ENCODE data around the gene KANSL1.
"Not testable (repeated sequence)": the region's sequence is repeated elsewhere in the genome, so short reads cannot be mapped to it uniquely, and the experiment has no call there.

Gene KANSL1

DNA sequence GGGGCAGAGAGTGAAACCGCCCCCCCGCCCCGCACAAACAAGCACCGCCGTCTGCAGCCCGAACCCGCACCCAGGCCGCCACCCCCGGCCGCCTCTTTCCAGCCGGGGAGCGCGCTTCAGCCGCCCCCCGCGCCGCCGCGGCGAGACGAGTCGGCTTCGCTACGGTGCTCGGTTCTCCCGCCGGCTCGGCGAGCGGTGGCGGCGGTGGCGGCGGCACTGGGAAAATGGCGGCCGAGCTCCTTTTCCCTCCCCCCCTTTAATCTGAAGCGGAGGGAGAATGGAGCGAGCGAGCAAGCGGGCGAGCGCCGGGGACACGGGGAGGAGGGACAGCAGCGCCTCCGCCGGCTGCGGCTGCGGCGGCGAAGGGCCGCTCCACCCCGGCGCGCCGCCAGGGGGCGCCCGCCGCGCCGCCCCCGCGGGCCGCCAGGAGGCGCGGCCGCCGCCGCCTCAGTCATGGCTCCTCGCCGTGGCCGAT is at the start of gene KANSL1:
Gene KANSL1, minus strand, starts transcription at position 279 of the 475 bp plus-strand sequence. CDS start 21,286 bp downstream, outside the sequence.
- Histone ChIP-seq H3K4me3 (peak within 1 kb of the TSS; percentile 83 to 95 (median 92)), H4K20me1 (peaks cover 33 to 59% (median 37%) of the 10 kb centered on the region in 11 experiments), H3K27me3 (no peaks in the 10 kb centered on the region), H3K9ac (peak within 1 kb of the TSS; percentile 96 to 99 (median 97)), H3K4me1 (peaks cover 48 to 68% (median 62%) of the 10 kb centered on the region in 10 experiments), H3K27ac (peak within 1 kb of the TSS; percentile 91 to 99 (median 97)), H3K4me2 (peak within 1 kb of the TSS; percentile 75 to 95 (median 86)), H3K9me3 (replicated peaks in 1 of 11) (peaks cover 0 to 4% (median 0%) of the 10 kb centered on the region in 11 experiments; a peak in 3 of 22 replicates), H3K36me3 (peaks cover 0 to 12% (median 0%) of the 10 kb centered on the region in 11 experiments; a peak in 5 of 22 replicates)
- no peak for TF ChIP-seq Cebpa-rat (IDR thresholded peaks at IDR 0.05)

- not testable (repeated sequence) for H3K4me3 ChIP-seq; H3K4me1 ChIP-seq; H3K27ac ChIP-seq; H3K36me3 ChIP-seq; H3K9ac ChIP-seq; H3K4me2 ChIP-seq; H4K20me1 ChIP-seq; H3K27me3 ChIP-seq; H3K9me3 ChIP-seq (replicated peaks in 1 of 11)
These were observed 38.1 kb upstream of the KANSL1 start for GRCh38 chr17:46231359-46231758.

DNA sequence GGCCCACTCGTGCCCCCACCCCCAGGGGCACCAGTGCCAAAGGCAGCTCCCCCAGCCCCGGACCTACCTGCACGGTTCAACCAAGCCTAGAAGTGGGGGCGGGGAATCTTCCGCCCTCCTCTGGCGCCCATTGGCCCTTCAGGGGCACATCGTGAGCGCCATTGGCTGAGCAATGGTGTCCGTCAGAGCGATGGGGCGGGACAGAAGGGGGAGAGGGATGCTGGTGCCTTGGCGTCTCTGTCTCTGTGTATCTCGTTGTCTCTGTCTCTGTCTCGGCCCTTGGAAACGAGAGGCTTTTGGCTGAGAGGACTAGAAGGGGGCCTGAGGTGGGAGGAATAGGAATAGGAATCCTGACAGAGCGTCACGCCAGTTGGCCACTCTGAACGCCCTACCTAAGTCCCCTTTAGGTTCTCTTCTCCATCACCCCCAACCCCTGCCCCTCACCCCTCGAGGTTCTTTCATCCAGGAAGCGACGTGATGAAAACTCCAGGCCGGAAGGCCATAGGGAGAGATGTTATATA is 32.1 kb upstream of the KANSL1 start:
- H3K4me1 ChIP-seq; H3K36me3 ChIP-seq; H4K20me1 ChIP-seq; H3K27me3 ChIP-seq; H3K9me3 ChIP-seq (replicated peaks in 1 of 11): not testable (repeated sequence)
- Histone ChIP-seq H3K4me3 (peak overlapping the region; percentile 54 to 76 (median 66)), H3K4me2 (peak overlapping the region in 8 of 11 experiments; percentile 15 to 46 (median 26); a peak in 8 of 22 replicates), H3K27ac (peak overlapping the region in 7 of 11 experiments; percentile 33 to 65 (median 49); a peak in 8 of 22 replicates), H3K9ac (peak overlapping the region; percentile 65 to 81 (median 75); a peak in 21 of 22 replicates)

- not testable (repeated sequence) for H3K4me1 ChIP-seq; H4K20me1 ChIP-seq; H3K36me3 ChIP-seq; H3K27me3 ChIP-seq; H3K9me3 ChIP-seq (replicated peaks in 1 of 11)
- H3K27ac ChIP-seq, result peak overlapping the region in 9 of 11 experiments; percentile 33 to 65 (median 54); a peak in 15 of 22 replicates
- H3K9ac ChIP-seq, result peak overlapping the region; percentile 65 to 81 (median 75)
- H3K4me3 ChIP-seq, result peak overlapping the region; percentile 54 to 76 (median 66)
- peak overlapping the region in 1 of 11 experiments; percentile 36; a peak in 1 of 22 replicates for H3K4me2 ChIP-seq
These were observed 31.6 kb upstream of the KANSL1 start for GRCh38 chr17:46224864-46225263.

GRCh38 chr17:46223041-46223440 is 29.8 kb upstream of the KANSL1 start:
- not testable (repeated sequence) for H3K27me3 ChIP-seq; H4K20me1 ChIP-seq; H3K4me1 ChIP-seq; H3K9ac ChIP-seq; H3K4me3 ChIP-seq; H3K27ac ChIP-seq; H3K9me3 ChIP-seq (replicated peaks in 1 of 11); H3K4me2 ChIP-seq
- H3K36me3 ChIP-seq, result peaks cover 0 to 19% (median 7%) of the 10 kb centered on the region in 11 experiments; a peak in 11 of 22 replicates

- peak overlapping the region in 1 of 11 experiments; percentile 69; a peak in 1 of 22 replicates for H3K4me2 ChIP-seq
- H3K27me3 ChIP-seq, result no peaks in the 10 kb centered on the region
- H3K4me1 ChIP-seq, result peaks cover 0 to 31% (median 5%) of the 10 kb centered on the region in 10 experiments; a peak in 9 of 20 replicates
- peaks cover 0 to 62% (median 25%) of the 10 kb centered on the region in 11 experiments; a peak in 16 of 22 replicates for H3K36me3 ChIP-seq
- TF ChIP-seq Cebpa-rat (IDR thresholded peaks at IDR 0.05), result no peak
- peaks cover 0 to 33% (median 15%) of the 10 kb centered on the region in 11 experiments; a peak in 14 of 22 replicates for H4K20me1 ChIP-seq
- H3K9me3 ChIP-seq (replicated peaks in 1 of 11), result no peaks in the 10 kb centered on the region
- H3K4me3 ChIP-seq, result no peak overlapping the region
- no peak overlapping the region for H3K9ac ChIP-seq
- no peak overlapping the region for H3K27ac ChIP-seq
These were observed 23.5 kb upstream of the KANSL1 start for GRCh38 chr17:46216682-46217081.

GRCh38 chr17:46212634-46213435 is 19.6 kb upstream of the KANSL1 start:
- Histone ChIP-seq H3K27me3 (no peaks in the 10 kb centered on the region), H3K4me1 (peaks cover 0 to 30% (median 5%) of the 10 kb centered on the region in 10 experiments; a peak in 9 of 20 replicates), H4K20me1 (peaks cover 0 to 43% (median 17%) of the 10 kb centered on the region in 11 experiments; a peak in 14 of 22 replicates), H3K4me3 (no peak overlapping the region), H3K9me3 (replicated peaks in 1 of 11) (no peaks in the 10 kb centered on the region), H3K9ac (no peak overlapping the region), H3K4me2 (no peak overlapping the region), H3K36me3 (peaks cover 0 to 68% (median 37%) of the 10 kb centered on the region in 11 experiments; a peak in 18 of 22 replicates), H3K27ac (no peak overlapping the region)
- no peak for TF ChIP-seq Cebpa-rat (IDR thresholded peaks at IDR 0.05)

- H3K9me3 ChIP-seq (replicated peaks in 1 of 11), result peaks cover 4 to 21% (median 15%) of the 10 kb centered on the region in 11 experiments; a peak in 20 of 22 replicates
- no peaks in the 10 kb centered on the region for H3K4me1 ChIP-seq
- no peak overlapping the region for H3K9ac ChIP-seq
- no peak for TF ChIP-seq Cebpa-rat (IDR thresholded peaks at IDR 0.05)
- H3K27ac ChIP-seq, result no peak overlapping the region
- peaks cover 7 to 57% (median 41%) of the 10 kb centered on the region in 11 experiments; a peak in 19 of 22 replicates for H3K36me3 ChIP-seq
- peaks cover 0 to 20% (median 8%) of the 10 kb centered on the region in 11 experiments; a peak in 13 of 22 replicates for H4K20me1 ChIP-seq
- H3K4me3 ChIP-seq, result no peak overlapping the region
- no peaks in the 10 kb centered on the region for H3K27me3 ChIP-seq
- H3K4me2 ChIP-seq, result no peak overlapping the region
These were observed 15.8 kb upstream of the KANSL1 start for GRCh38 chr17:46208997-46209396.

DNA sequence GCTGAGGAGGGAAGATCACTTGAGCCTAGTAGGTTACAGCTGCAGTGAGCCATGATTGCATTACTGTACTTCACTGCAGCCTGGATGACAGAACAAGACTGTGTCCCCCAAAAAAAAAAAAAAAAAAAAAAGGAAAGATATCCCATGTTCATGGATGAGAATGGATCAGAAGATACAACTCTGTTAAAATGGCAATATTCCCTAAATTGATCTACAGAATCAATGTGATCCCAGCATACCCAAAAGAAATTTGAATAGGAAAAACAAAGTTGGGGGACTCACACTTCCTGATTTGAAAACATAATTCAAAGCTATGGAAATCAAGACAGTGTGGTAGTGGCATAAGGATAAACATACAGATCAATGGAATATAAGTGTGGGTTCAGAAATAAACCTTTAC is 12.7 kb upstream of the KANSL1 start:
- H3K27me3 ChIP-seq, result no peaks in the 10 kb centered on the region
- no peak overlapping the region for H3K4me2 ChIP-seq
- H3K27ac ChIP-seq, result no peak overlapping the region
- H3K9ac ChIP-seq, result no peak overlapping the region
- H3K36me3 ChIP-seq, result peaks cover 7 to 62% (median 39%) of the 10 kb centered on the region in 11 experiments; a peak in 19 of 22 replicates
- H4K20me1 ChIP-seq, result peaks cover 0 to 20% (median 0%) of the 10 kb centered on the region in 11 experiments; a peak in 7 of 22 replicates
- no peak for TF ChIP-seq Cebpa-rat (IDR thresholded peaks at IDR 0.05)
- peaks cover 4 to 24% (median 15%) of the 10 kb centered on the region in 11 experiments; a peak in 20 of 22 replicates for H3K9me3 ChIP-seq (replicated peaks in 1 of 11)
- H3K4me1 ChIP-seq, result no peaks in the 10 kb centered on the region
- no peak overlapping the region for H3K4me3 ChIP-seq
